Measurements from ENCODE around the gene TANC2.

DNA sequence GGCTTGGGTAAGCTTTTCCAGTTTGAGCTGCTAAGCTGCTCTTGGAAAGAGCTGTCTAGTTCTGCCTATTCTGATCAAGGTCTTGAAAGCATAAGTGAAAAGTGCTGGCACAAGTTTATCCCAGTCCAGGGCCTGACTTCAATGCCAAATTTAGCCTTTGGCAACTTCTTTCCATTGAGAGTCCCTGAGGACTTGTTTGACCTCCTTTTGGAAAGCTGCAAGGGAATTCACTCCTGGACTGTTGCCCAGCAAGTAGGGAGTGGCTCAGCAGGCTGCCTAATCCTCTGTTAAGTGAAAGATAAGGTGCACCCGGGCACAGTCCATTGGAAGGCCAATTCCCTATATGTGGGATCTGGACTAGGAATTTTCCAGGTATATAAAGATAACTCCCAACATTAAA is 16.0 kb upstream of the TANC2 start:
- TF ChIP-seq CTCF (conservative IDR thresholded peaks at IDR 0.05; ENCODE audit: low read depth, low read length) (no peak), EZH2 (IDR thresholded peaks at IDR 0.05; ENCODE audit: low read length, unreplicated experiment) (no peak), EZH2phosphoT487 (IDR thresholded peaks at IDR 0.05; ENCODE audit: borderline replicate concordance, low read length) (no peak)
